ENCODE results near the gene CBR4. TPM values are rescaled to one million over a fixed set of nuclear protein-coding genes. Genes with fewer than 3 reads are reported as not detected.
"Not testable (repeated sequence)": the region's sequence is repeated elsewhere in the genome, so short reads cannot be mapped to it uniquely, and the experiment has no call there.

Gene CBR4
- total RNA-seq: 12.2 and 12.5 TPM in 2 replicates

DNA sequence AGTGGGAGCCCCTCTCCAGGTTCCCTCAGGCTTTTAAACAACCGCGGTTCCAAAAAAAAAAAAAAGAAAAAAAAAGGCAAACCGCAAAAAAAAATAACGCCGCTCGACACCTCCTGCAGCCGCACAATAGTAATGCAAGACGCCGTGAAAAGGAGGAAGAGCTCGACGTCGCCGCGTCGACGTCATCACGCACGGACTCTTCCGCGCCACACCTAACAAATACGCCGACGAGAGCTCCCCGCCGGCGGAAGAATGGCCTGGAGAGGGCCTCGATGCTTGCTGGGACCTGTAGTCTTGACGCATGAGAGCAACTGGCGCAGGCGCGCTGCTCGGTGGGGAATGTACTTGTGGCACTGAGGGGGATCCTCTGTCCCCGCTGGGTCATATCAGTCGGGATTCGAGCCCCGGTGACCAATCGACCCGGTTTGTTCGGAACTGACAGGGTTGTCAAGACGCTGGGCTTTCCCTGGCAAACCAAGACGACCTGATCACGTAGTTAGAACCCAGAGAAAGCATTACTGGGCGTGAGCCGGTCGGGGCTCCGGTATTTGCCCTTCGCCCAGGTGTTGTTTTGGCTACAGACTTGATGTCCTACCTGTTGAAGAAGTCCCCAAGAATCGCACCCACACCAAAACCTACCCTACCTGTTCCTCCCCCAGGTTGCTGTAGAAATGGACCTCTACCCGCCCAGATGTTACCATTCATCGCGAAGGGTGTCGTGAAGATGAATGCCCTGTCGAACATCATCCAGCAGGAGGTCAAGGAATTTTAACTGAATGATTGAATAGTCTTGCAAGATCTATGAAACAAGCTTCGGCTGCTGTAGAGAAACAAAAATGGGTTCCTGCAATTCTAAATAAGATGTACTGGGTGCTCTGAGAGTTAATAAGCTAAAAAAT is at the start of gene CBR4:
CBR4 (minus strand) TSS at position 131 of the 899 bp plus-strand sequence. CDS start 166 bp downstream, outside the sequence.
- intact Hi-C loops (cut with micrococcal nuclease): loop anchor here (1.0 to 2.0 kb wide), 14 partner anchors 87 to 1016 kb away; partner anchors contain the start of genes DDX60, DDX60L, MFAP3L and NEK1

GRCh38 chr4:169059306-169060211 is 49.5 kb upstream of the CBR4 start:
- intact Hi-C loops (cut with micrococcal nuclease): no loop called here

DNA sequence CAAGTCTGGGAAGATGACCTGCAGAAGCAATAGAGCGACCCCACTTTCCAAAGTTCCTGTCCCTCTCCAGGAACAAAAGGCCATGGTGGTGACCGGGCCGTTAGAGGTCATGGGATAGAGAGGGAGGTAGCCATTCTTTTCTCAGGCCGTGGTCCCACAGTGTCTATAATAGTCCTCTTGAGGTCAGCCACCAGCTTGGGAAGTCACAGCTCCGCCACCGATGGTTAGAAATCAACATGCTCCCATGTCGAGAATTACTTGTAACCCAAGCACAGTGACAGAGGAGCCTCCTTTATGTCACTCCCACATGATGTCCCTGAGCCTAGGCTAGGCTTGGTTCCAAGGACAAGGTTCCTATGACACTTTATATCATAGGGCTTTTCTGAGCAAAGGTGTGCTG is 48.3 kb upstream of the CBR4 start:
- intact Hi-C loops (cut with micrococcal nuclease): no loop called here

DNA sequence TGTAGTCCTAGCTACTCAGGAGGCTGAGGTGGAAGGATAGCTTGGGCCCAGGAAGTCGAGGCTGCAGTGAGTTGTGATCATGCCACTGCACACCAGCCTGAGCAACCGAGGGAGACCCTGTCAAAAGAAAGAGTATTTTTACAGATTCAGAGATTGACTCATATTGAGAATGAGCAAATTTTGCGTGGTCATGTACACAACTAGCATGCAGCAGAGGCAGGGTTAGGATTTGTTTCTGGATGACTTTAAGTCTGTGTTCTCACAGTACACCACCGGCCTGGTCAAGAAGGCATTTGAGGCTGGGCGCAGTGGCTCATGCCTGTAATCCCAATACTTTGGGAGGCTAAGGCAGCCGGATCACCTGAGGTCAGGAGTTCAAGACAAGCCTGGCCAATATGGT is 44.8 kb upstream of the CBR4 start:
- intact Hi-C loops (cut with micrococcal nuclease): no loop called here

DNA sequence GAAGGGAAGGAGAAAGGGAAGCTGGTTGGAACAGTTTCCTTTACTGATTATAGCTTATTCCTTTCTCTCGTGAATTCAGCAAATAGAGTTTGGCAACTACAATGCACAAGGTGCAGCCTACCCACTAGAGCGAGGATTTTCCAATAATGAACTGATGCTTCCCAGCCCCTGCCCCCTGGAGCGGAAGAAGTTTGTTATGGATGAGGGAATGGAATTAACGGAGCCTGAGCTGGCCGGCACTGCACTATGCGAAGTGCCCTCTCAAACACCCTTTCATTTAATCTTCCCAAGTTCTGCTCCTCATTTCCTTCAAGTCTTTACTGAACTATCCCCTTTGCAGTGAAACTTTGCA is 42.5 kb upstream of the CBR4 start:
- intact Hi-C loops (cut with micrococcal nuclease): no loop called here

DNA sequence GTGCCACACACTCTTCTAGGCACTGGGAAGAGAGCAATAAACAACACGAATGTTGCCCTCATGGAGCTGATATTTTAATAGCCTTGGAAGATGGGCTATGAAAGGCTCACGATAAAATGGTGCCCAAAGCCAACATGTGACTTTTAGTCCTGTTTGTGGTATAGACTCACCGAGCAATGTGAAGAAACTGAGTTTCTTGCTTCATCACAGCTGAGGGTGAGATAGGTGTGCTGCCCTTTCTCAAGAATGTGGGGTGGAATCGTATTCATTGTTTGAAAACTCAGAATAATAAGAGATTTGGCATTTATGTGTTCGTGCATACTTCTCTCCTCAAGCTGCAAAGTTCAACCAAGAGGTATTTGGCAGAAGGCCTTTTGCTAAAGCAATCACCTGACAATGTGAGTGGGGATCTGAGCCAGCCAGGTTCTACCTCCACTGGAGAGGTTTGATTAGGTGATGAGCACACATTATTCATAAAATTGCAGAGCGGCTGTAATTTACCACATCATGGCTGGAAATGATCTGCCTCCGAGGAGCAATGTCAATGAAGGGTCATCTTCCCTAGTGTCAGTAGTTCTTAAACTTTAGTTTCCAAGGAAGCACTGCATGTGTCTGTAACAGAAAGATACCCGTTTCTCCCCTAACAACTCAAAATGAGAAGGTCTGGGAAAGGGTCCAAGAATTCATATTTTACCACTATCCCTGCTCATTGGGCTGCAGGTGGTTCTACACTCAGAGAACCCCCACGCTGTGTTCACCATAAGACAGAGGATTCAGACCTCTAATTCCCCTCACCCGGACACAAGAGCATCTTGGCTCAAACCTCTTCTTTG is 41.9 kb upstream of the CBR4 start:
- intact Hi-C loops (cut with micrococcal nuclease): no loop called here

DNA sequence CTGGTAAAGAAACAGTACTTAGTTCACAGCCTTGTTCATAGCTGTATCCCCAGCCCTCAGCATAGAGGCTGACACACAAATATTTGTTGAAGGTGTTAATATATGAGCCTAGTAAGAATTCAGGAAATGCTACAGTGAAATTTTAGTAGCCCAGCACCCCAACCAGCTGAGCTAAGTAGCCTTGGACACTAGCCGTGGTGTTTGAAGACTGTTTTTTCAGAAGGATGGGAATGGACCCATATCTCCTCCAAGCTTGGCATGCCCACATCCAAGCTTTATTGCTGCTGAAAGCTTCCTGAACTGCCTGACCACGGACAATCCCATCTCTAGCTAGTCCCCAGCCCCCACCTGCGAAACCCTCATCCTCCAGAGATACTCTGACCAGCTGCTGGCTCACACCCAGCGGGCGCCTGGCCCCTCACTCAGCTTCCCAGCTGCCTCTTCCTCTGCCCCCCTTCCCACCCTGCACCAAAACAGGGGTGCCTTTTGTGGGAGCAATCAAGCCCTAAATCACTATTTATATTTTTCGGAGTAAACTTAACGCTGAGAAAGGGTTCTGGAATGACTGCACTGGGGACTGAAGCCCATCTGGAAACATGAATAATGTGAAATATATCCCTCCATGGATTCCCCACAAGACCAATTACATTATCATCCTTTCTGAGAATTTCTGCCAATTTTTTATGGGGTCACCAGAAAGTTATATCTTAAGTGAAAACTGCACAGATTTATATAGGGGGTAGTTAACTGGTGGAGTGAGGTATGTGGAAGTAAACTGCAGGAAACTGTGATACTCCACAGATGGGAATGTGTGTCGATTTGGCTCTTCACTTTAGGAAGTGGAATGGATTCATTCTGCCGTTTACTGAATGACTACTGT is 41.1 kb upstream of the CBR4 start:
- intact Hi-C loops (cut with micrococcal nuclease): no loop called here

GRCh38 chr4:169050284-169050683 is 40.2 kb upstream of the CBR4 start:
- intact Hi-C loops (cut with micrococcal nuclease): no loop called here

DNA sequence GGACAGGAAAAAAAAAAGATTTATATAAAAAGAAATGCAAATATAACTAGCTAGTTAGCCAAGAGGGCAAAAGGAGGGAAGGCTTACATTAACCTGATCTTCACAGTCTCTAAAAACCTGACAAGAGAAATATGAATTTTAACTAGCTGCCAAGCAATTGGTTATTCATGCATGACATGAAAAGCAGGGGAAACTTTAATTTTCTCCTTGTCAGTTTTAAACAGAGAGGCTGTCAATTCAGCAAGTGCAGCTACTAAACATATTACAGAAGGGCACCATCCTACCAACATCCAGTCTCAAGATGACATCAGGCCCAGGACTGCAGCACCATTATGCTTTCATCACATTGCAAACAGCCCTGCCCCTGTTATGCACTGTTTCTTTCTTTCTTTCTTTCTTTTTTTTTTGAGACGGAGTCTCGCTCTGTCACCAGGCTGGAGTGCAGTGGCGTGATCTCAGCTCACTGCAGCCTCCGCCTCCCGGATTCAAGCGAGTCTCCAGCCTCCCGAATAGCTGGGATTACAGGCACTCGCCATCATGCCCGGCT is 38.9 kb upstream of the CBR4 start:
- intact Hi-C loops (cut with micrococcal nuclease): no loop called here

DNA sequence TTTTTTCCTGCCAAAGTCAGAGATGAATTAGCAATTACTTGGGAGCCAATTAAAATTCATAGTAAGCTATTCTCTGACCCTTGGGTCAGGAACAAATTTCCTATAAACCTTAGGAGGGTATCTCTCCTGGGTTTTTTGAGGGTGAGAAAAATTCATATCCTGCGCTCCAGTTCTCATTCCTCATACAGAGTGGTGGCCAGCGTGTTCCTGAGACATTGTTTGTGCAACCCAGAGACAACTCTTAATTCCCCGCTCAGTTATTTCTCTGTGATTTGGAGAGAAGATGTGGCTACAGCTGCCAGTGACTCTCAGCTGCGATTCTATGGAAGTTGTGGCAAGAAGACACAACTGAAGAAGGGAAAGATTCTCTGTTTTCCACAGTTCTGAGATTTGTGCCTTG is 37.9 kb upstream of the CBR4 start:
- intact Hi-C loops (cut with micrococcal nuclease): no loop called here

DNA sequence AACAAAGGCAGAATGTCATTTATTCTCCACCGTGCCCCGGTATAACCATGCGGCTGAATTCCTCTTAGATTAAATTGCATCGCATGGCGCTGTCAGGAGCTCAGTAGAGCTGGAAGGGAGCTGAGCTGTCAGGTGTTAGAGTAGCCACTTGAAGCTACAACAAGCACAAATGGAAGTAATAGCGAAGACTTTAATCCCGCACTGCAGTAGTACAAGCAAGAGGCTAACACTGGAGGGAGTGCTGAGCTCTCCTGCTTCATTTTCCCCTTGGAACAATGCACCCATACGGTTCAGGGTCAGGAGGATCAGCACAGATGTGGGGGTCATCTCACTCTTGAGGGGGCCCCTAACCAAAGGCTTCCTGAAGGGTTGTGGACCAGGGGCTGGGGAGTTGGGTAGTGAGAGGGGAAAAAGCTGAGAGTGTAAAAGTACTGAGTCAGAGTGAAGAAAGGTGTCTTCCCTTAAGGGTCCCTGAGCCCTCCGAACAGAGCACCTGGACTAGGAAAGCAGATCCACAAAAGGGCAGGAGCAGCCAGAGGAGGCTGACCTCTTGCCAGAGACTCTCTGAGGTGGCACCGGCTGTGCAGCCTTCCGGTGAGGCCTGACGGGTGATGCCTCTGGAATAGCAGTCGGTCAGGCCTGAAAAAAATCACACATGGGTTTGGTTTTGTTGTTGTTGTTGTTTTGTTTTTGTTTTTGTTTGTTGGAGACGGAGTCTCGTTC is 36.0 kb upstream of the CBR4 start:
- intact Hi-C loops (cut with micrococcal nuclease): no loop called here

- intact Hi-C loops (cut with micrococcal nuclease): no loop called here
Measured at GRCh38 chr4:169044714-169045447, 34.8 kb upstream of the CBR4 start.

GRCh38 chr4:169042608-169043007 is 32.6 kb upstream of the CBR4 start:
- intact Hi-C loops (cut with micrococcal nuclease): no loop called here

DNA sequence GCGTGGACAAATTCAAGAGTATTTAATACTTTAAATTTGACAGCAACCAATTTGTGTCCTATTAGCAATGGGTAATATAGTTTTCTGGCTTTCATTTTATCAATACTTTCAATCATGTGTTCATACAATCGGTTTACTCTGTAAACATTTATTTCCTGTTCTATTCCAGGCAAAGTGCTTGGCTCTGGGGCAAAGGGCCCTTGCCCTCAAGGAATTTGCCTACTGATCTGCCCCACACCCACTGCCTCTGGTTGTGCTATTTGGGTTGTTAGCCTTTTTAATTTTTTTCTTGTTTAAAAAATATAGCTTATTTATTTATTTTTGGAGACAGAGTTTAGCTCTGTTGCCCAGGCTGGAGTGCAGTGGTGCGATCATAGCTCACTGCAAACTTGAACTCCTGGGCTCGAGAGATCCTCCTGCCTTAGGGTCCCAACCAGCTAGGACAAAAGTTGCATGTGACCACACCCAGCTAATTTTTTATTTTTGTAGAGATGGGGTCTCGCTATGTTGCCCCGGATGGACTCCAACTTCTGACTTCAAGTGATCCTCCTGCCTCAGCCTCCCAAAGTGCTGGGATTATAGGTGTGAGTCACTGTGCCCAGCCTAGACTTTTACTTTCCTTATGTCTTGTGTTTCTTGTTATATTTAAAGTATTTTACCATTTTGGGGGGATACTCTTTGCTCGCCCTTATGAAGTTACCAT is 30.7 kb upstream of the CBR4 start:
- intact Hi-C loops (cut with micrococcal nuclease): no loop called here

DNA sequence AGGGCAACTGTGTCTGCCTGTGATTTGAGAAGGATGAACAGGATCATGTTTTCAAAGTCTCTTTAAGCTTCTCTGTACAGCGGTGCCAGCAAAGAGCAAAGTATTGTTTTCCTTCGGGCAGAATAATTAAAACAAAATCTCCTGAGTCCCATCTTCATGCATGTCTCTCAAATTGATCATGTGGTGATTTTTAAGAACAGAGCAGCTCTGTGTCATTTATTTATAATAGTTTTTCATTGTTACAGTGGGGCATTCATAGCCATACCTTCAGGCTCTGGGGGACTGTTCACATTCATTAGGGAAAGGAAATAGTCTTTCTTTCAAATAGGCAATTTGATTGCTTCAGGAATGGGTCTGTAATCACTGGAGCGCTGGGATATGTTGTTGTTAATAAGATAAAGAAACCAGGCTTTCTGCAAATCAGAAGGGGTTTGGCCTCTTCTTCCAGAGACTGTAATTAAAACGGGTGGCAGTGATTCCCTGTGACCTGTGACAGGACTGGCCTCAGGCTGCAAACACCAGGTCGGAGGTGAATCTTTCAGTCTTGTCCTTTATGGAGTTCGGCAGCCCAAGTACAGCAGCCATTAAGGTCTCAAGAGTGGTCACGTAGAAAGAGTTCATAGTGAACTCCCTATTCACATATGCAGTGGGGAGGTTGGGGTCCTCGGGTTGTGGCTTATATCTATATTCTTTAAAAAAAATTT is 29.3 kb upstream of the CBR4 start:
- intact Hi-C loops (cut with micrococcal nuclease): no loop called here

DNA sequence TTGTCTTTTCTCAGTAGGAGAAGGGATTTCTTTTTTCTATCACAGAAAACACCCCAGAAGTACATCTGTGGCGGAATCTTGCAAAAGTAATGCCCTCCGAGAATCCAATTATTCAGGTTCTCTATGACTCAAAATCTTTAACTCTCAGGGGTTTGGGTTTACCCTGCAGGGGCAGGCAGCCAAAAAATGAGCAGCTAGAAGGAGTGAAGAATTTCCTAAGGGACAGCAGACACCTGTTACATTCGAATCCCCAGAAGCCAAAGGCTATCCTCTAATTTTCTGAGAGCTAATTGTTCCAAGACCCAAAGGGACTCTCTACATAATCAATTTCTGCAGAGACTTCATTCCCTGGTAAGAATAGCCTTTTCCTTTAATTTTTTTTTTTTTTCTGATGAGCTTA is 27.5 kb upstream of the CBR4 start:
- intact Hi-C loops (cut with micrococcal nuclease): no loop called here

GRCh38 chr4:169035871-169036620 is 26.0 kb upstream of the CBR4 start:
- intact Hi-C loops (cut with micrococcal nuclease): not testable (repeated sequence)

All from T-helper 1 cell treated with Interleukin-12 subunit alpha and Interleukin-12 subunit beta and Interleukin-4 antibody, amounts not matched to agents 30 ng/mL and 1 ng/mL, for 36 hours (primary cell).